Left lobe of liver (tissue), 2 donors: ENCODE results near the gene ZNF653. TPM values are rescaled to one million over a fixed set of nuclear protein-coding genes. Genes with fewer than 3 reads are reported as not detected.
"Not testable (repeated sequence)": the region's sequence is repeated elsewhere in the genome, so short reads cannot be mapped to it uniquely, and the experiment has no call there.

ENCODE experiments used
- ATAC-seq: fragments of 200-7000 bp; cut with Tn5 transposase; one replicate; pipeline ENCODE4 v1.9.1; 2020; ENCODE audit warnings: mild to moderate bottlenecking, moderate library complexity
- DNase-seq: peaks from one replicate; pipeline ENCODE4 v3.0.0-alpha.2; 2020; ENCODE audit warnings: low spot score
- total RNA-seq: library from RNA; stranded (reverse); gene quantifications from one replicate; pipeline ENCODE4 v1.2.1, GENCODE V29; 2021
- donor health status: DM: no; HTN: no; CAD: no; lungs with moderate emphysema.
- donor health status: DM: no; HTN: yes; CAD: no.

ZNF653 gene
- total RNA-seq, 1 donor from 2014 or later, result 8.3 TPM

DNA sequence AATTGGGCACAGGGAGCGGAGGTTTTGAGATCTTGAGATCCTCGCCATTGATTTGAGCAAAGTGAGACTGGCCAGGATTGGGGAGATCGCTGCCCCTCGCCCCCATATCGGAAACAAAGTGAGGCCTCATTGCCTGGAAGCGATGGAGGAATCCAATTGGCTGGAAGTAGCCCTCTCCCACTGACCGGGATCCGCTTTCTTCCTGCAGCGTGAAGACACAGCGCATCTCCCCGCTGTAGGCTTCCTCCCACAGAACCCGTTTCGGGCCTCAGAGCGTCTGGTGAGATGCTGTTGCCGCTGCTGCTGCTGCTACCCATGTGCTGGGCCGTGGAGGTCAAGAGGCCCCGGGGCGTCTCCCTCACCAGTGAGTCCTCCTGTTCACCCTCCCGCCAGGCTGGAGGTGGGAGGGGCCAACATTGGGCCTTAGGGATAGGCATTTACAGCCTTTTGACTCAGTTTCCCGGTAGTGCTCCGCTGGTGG is 69.8 kb downstream of the ZNF653 start:
- DNase-seq (no peak), ATAC-seq (peak; percentile 2)

DNA sequence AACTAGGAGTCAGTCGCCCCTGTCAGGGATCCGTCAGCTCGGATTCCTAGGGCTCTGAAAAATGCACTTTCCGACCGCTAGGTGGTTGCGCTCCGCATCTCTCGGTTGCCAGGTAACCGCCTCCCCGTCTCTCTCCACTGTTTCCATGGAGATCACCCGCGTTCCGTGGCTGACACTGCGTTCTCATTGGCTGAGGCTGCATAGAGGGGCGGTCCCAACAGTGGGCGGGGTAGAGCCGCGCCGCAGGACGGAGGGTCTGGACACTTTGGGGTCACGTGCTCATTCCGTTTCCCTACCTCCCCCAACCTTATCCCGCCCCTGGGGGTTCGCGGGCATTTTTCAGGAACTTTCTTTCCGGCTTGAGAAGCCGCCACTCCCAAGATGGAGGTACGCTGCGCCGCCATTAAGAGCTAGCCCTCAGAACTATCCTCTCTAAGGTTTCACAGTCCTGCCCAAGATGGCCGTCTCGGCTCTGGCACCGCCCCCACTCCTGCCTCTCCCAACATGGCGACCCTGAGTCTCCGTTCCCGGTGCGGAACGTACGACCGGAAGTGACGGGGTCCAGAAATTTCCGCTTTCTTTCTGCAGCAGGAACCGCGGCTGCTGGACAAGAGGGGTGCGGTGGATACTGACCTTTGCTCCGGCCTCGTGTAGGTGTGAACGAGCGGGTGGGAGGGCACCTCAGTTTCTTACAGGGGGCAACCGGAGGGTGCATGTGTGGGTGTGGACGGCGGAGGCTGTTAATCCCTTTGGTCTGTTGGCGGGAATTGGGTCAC is 70.4 kb downstream of the ZNF653 start, which contains the start of the genes ODAD3 and PRKCSH:
Gene ODAD3 (minus strand): TSS at position 65 of the 776 bp plus-strand sequence. CDS start 105 bp downstream, outside the sequence.
Gene PRKCSH (plus strand): TSS at position 579 of the 776 bp plus-strand sequence. CDS start 483 bp downstream, outside the sequence.
- peak; percentile 93 for ATAC-seq
- DNase-seq, result peak; percentile 99

DNA sequence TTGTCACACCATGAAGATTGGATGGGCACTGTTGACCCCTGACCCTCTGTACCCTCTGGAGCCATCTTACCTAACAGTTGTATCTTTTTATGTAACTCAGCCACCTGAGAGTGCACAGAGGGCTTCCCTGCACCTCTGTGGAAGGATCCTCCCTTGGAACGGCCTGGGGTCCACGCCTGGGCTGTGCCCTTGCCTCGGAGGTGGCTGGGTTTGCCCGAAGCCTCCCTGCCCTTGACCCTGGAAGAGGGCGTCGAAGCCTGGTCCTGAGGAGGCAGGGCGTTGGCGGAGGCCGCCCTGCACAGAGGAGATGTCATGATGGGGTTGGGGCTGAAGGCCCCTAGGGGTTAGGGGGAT is 71.0 kb downstream of the ZNF653 start:
- DNase-seq (no peak), ATAC-seq (peak; percentile 4)

DNA sequence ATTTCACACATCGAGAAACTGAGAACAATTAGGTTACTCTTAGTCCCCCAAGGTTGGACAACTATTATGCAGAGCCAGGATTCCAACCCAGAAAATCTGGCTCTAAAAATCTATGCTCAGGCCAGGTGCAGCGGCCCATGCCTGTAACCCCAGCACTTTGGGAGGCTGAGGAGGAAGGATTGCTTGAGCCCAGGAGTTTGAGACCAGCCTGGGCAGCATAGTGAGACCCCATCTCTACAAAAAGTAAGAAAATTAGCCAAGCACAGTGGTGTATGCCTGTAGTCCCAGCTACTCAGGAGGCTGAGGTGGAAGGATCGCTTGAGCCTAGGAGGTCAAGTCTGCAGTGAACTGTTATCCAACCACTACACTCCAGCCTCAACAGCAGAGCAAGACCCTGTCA is 72.1 kb downstream of the ZNF653 start:
- not testable (repeated sequence) for ATAC-seq, DNase-seq

Other genes with a start within 250 kb of the ZNF653 start
- 30.0 TPM for gene DOCK6, start 243.3 kb downstream of the ZNF653 start, total RNA-seq
- gene TSPAN16, start 209.7 kb downstream of the ZNF653 start, total RNA-seq, result not detected
- gene RAB3D, start 166.2 kb downstream of the ZNF653 start, total RNA-seq, result 3.3 TPM
- 154 TPM for gene TMEM205, start 159.6 kb downstream of the ZNF653 start, total RNA-seq
- gene CCDC159, start 159.3 kb downstream of the ZNF653 start, total RNA-seq, result 25.6 TPM
- 8.8 TPM for gene PLPPR2, start 150.4 kb downstream of the ZNF653 start, total RNA-seq
- gene SWSAP1, start 131.2 kb downstream of the ZNF653 start, total RNA-seq, result 2.6 TPM
- gene EPOR, start 121.5 kb downstream of the ZNF653 start, total RNA-seq, result 11.9 TPM
- gene RGL3, start 86.5 kb downstream of the ZNF653 start, total RNA-seq, result 33.4 TPM
- gene ODAD3, start 70.7 kb downstream of the ZNF653 start, total RNA-seq, result 0.70 TPM
- gene PRKCSH, start 70.2 kb downstream of the ZNF653 start, total RNA-seq, result 218 TPM
- gene ELAVL3, start 24.8 kb downstream of the ZNF653 start, total RNA-seq, result not detected
- gene ECSIT, start 23.3 kb upstream of the ZNF653 start, total RNA-seq, result 45.6 TPM
- 0.98 TPM for gene CNN1, start 33.0 kb upstream of the ZNF653 start, total RNA-seq
- gene ELOF1, start 53.4 kb upstream of the ZNF653 start, total RNA-seq, result 28.9 TPM
- 17.9 TPM for gene ACP5, start 71.8 kb upstream of the ZNF653 start, total RNA-seq
- 5.3 TPM for gene ZNF627, start 91.6 kb upstream of the ZNF653 start, total RNA-seq
- 3.7 TPM for gene ZNF823, start 233.1 kb upstream of the ZNF653 start, total RNA-seq